Brain microvascular endothelial cell (primary cell): ENCODE results near the gene RNASEH1.

Experiments used
- DNase-seq: peaks from one replicate; pipeline ENCODE4 v3.0.0-alpha.2; 2020
- H3K27ac ChIP-seq: fragments of 250-450 bp; sonication (Bioruptor Pico); 2 replicates; pipeline ENCODE4 v1.5.1; 2020; ENCODE audit warnings: mild to moderate bottlenecking, moderate library complexity
- H3K27me3 ChIP-seq: fragments of 250-450 bp; sonication (Bioruptor Pico); replicated peaks from 2 replicates; pipeline ENCODE4 v1.5.1; 2020; ENCODE audit warnings: mild to moderate bottlenecking
- H3K36me3 ChIP-seq: fragments of 250-450 bp; sonication (Bioruptor Pico); replicated peaks from 2 replicates; pipeline ENCODE4 v1.5.1; 2020; ENCODE audit warnings: mild to moderate bottlenecking
- H3K4me3 ChIP-seq: 2 replicates; pipeline ENCODE4 v1.5.1; 2011; ENCODE audit warnings: low read depth, mild to moderate bottlenecking, control low read depth, low read length, moderate library complexity
- in situ Hi-C: cut with HindIII; loops from 2 replicates; pipeline ENCODE4 v1.10.0; 2017; ENCODE audit warnings: low sequenced_read_pairs, low pct_ligation_motif_present
- TF ChIP-seq, protein P1 (sequence below): IDR thresholded peaks from 2 replicates; pipeline ENCODE4 v1.5.1; 2011; ENCODE audit warnings: low read depth, mild to moderate bottlenecking, moderate library complexity, low read length, control low read depth, inconsistent platforms; ENCODE audit errors: missing control alignments

The RNASEH1 gene

DNA sequence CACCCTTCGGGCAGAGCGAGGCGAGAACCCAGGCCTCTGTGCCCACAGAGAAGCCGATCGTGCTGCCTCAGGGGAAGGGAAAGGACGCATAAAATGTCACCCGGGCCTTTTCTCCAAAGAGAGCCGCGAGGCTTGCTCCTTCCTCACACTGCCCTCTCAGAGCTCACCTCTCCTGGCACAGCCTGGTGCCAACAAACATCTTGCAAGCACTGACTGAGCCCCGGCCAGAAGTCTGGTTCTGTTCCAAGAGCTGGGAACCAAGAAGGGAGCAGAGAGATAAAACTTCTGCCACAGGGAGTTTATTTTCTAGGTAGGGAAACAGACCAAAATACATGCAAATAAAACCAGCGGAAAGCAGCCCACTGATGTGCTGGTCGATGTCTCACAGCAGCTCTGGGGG, 25.2 kb downstream of the RNASEH1 start:
- no peak overlapping the region for H3K4me3 ChIP-seq
- TF ChIP-seq, protein P1, sequence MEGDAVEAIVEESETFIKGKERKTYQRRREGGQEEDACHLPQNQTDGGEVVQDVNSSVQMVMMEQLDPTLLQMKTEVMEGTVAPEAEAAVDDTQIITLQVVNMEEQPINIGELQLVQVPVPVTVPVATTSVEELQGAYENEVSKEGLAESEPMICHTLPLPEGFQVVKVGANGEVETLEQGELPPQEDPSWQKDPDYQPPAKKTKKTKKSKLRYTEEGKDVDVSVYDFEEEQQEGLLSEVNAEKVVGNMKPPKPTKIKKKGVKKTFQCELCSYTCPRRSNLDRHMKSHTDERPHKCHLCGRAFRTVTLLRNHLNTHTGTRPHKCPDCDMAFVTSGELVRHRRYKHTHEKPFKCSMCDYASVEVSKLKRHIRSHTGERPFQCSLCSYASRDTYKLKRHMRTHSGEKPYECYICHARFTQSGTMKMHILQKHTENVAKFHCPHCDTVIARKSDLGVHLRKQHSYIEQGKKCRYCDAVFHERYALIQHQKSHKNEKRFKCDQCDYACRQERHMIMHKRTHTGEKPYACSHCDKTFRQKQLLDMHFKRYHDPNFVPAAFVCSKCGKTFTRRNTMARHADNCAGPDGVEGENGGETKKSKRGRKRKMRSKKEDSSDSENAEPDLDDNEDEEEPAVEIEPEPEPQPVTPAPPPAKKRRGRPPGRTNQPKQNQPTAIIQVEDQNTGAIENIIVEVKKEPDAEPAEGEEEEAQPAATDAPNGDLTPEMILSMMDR: no peak
- H3K27me3 ChIP-seq: no peaks in the 10 kb centered on the region
- no peak for DNase-seq
- H3K36me3 ChIP-seq: no peaks in the 10 kb centered on the region
- in situ Hi-C loops: no loop called here
- no peak overlapping the region for H3K27ac ChIP-seq

DNA sequence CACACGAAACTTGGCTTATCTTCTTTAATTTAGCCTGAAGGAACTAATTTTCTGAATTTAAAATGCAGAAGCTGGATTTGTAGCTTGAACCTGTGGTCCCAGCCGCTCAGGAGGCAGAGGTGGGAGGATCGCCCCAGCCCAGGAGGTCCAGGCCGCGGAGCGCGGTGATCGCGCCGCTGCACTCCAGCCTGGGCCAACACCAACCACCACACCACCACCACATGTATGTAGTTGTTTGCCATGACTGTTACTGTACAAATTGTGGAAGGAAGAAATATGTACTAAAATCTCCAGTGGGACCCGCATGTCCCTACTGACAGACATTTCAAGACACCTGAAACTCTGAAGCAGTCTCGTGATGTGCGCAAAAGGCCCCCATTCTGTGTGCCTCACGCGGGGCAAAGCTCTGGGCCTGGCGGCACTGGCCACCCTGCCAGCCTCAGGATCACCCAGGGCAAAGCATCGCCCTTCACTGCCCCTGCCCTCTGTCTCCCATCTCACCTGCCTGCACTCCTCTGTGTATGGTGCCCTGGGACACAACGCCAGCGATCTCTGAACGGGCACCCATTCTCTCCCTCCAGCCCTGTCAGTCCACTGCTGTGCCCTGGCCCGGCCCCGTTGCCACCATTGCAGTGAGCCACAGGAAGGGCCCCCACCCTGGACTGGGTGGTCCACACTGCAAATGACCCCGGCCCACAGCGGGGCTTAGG, 28.7 kb downstream of the RNASEH1 start:
- no peaks in the 10 kb centered on the region for H3K36me3 ChIP-seq
- no peaks in the 10 kb centered on the region for H3K27me3 ChIP-seq
- in situ Hi-C loops: no loop called here
- TF ChIP-seq, protein P1: no peak
- no peak for DNase-seq
- no peak overlapping the region for H3K4me3 ChIP-seq
- H3K27ac ChIP-seq: no peak overlapping the region

DNA sequence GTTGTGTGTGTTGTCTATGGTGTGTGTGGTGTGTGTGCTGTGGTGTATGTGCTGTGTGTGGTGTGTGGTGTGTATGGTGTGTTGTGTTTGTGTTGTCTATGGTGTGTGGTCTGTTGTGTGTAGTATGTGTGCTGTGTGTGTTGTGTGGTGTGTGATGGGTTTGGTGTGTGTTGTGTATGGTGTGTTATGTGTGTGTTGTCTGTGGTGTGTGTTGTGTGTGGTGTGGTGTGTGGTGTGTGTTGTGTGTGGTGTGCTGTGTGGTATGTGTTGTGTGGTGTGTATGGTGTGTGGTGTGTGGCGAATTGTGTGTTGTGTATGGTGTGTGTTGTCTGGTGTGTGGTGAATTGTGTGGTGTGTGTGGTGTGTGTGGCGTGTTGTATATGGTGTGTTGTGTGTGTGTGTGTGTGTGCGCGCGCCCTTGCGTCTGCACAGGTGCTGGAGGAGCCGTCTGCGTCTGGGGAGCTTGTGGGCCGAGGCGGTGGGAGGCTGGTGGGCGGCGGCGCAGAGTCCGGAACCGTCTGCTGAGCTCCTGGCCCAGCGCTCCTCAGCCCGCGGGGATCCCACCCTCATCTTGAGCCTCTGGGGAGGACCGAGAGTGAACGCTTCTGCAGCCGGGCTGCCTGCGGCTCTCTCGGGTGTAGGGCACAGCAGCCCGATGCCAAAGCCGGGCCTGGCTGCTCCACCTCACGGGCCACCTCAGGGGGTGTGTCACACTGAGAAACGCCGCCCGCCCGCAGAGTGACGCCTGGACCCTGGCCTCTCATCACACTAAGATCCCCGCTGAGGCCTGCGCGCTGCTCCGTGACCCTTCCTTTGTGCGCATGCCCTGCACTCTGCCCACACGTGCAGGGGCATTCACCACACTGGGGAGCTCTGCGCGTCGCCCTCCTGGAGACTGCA, 30.0 kb downstream of the RNASEH1 start:
- DNase-seq: no peak
- Histone ChIP-seq H3K27me3 (no peaks in the 10 kb centered on the region), H3K27ac (no peak overlapping the region), H3K36me3 (no peaks in the 10 kb centered on the region), H3K4me3 (no peak overlapping the region)
- TF ChIP-seq, protein P1: no peak
- in situ Hi-C loops: no loop called here

DNA sequence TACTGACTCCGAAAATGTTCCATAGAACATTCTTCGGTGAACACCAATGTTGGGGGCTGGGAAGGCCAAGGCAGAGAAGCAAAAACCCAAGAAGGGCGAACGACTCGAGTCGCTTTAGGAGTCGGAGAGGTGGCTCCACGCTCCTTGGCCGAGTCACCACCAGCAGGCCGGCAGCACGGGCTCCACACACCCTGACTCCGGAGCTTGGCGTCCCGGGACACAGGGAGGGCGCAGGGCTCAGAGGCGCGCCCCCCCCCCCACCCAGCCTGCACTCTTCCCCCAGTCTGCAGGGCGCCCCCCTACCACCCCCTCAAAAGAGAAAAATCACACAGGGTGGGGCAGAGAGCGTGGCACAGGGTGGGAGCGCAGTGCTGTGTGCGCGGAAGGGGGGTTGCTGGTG, 31.3 kb downstream of the RNASEH1 start:
- in situ Hi-C loops: no loop called here
- TF ChIP-seq, protein P1: no peak
- no peak overlapping the region for H3K27ac ChIP-seq
- H3K4me3 ChIP-seq: no peak overlapping the region
- no peak for DNase-seq
- no peaks in the 10 kb centered on the region for H3K27me3 ChIP-seq
- no peaks in the 10 kb centered on the region for H3K36me3 ChIP-seq

DNA sequence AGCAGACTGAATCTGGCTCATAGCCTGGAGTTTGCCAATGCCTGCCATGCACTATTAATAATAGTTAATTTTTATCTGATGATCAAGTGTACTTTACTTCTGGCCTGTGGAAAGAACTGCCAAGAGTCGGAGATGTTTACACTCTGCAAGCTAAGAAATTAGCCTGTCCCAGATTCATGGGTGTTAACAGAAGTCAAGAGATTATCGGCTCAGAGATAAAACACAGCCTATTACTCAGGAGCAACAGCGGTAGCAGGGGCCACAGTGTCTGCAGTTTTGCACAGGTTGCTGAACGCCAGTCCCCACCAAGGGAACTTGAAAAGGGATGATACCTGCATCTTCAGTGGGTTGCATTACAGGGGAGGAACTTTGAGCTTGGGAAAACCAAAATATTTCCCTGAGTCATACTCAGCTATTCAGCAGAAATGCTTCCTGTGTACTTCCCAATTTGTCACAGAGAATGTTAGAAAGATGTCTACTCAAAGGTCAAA, 34.5 kb downstream of the RNASEH1 start:
- TF ChIP-seq, protein P1: no peak
- in situ Hi-C loops: no loop called here
- H3K36me3 ChIP-seq: no peaks in the 10 kb centered on the region
- no peak overlapping the region for H3K4me3 ChIP-seq
- no peak for DNase-seq
- H3K27ac ChIP-seq: peak overlapping the region; percentile 0
- no peaks in the 10 kb centered on the region for H3K27me3 ChIP-seq
